GM12865 (cell line): ENCODE measurements around the gene ATP11B.

ENCODE experiments used
- DNase-seq: peaks from one replicate; pipeline ENCODE4 v3.0.0; 2010; ENCODE audit warnings: low read depth
- H3K4me3 ChIP-seq: 2 replicates; pipeline ENCODE4 v1.5.1; 2011; ENCODE audit warnings: mild to moderate bottlenecking, low read depth, low read length, control low read depth
- CTCF ChIP-seq: IDR thresholded peaks from 2 replicates; pipeline ENCODE4 v1.5.1; 2011; ENCODE audit warnings: low read length, control low read depth, low read depth, inconsistent platforms; ENCODE audit not compliant: insufficient read depth; ENCODE audit errors: missing control alignments

The ATP11B gene

DNA sequence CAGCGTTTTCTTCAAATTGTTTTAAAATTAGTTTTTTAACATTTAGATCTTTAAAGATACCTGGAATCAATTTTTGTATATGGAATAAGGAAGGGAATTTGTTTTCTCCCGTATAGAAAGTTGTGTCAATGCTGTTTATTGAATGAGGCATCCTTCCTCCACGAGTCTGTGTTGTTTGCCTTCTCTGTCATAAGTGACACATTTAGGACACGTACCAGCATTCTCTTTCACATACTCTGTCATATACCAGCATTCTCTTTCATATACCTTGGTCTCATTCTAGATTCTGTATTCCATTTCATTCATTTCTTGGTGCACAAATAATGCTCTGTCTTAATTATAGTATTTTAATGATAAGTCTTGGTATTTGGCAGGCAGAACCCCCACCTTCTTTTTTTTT is 10.3 kb downstream of the ATP11B start:
- H3K4me3 ChIP-seq = no peak overlapping the region
- no peak for DNase-seq
- no peak for TF ChIP-seq CTCF

- no peak overlapping the region for H3K4me3 ChIP-seq
- no peak for TF ChIP-seq CTCF
- DNase-seq = no peak
Measured at GRCh38 chr3:182807061-182807460, 13.8 kb downstream of the ATP11B start.

- TF ChIP-seq CTCF = no peak
- DNase-seq = no peak
- no peak overlapping the region for H3K4me3 ChIP-seq
Measured at GRCh38 chr3:182808041-182808770, 14.9 kb downstream of the ATP11B start.

DNA sequence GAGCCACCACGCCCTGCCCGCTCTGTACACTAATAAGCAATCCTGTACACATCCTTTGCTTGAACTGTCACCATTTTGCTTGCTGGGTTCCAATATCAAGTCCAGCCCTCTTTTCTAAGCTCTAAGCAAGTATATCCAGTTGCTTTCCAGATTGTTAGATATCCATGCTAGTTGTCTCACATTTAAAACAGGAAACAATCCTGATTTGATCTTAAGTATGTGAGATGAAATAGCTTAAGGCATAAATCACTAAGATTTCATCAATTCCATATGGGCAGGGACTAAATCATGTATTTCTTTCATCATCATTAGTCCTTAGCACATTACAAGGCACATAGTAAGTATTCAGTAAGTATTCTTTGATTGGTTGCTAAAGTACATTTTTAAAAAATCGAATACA is 16.2 kb downstream of the ATP11B start:
- TF ChIP-seq CTCF = no peak
- no peak for DNase-seq

GRCh38 chr3:182810574-182811268 is 17.4 kb downstream of the ATP11B start:
- DNase-seq = no peak
- H3K4me3 ChIP-seq = no peak overlapping the region
- no peak for TF ChIP-seq CTCF

More for the DNA sequence above, 16.2 kb downstream of the ATP11B start:
- H3K4me3 ChIP-seq = no peak overlapping the region

DNA sequence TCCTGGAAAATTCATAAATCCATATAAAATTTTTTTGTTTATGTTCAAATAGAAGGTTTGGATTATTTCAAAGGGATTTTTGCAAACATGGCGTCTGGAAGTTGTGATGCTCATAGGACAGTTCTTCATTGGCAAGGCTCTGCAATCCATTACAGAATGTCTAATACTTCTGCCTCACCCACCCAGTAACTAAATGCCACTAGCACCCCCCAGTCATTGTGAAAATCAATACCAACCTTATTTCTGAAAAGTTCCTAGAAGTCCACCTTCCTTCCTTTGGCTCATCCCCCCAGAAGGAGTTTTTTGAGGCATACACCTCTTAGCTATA is 17.9 kb downstream of the ATP11B start:
- DNase-seq = no peak
- no peak overlapping the region for H3K4me3 ChIP-seq
- TF ChIP-seq CTCF = no peak
